ENCODE results near the gene RABL6. TPM values are rescaled to one million over a fixed set of nuclear protein-coding genes. Genes with fewer than 3 reads are reported as not detected.
A peak's percentile ranks its signal among the peaks of the same experiment; 100 is the strongest.

Gene RABL6
- polyA plus RNA-seq, 1 donor, result 62.6 TPM

- DNase-seq, result peak; percentile 69
Observed at GRCh38 chr9:136847088-136847825, 39.5 kb downstream of the RABL6 start.

- DNase-seq, result peak; percentile 85
Observed at GRCh38 chr9:136847826-136848392, 40.2 kb downstream of the RABL6 start.

- no peak for DNase-seq
Observed at GRCh38 chr9:136848393-136849037, 40.8 kb downstream of the RABL6 start.

GRCh38 chr9:136849038-136849959 lies 41.6 kb downstream of the RABL6 start, which contains the start of gene PHPT1:
TSS of gene PHPT1 (plus strand) at chr9:136849409. CDS start at chr9:136849431, 22 bp downstream.
- DNase-seq, result peak; percentile 99

GRCh38 chr9:136849960-136850865 lies 42.5 kb downstream of the RABL6 start:
- DNase-seq, result no peak

GRCh38 chr9:136850866-136851775 lies 43.4 kb downstream of the RABL6 start:
- no peak for DNase-seq

- no peak for DNase-seq
Observed at GRCh38 chr9:136851941-136852663, 44.4 kb downstream of the RABL6 start, which contains the start of gene MAMDC4. TSS of gene MAMDC4 (plus strand) at chr9:136852346. CDS start at chr9:136852417, 71 bp downstream.

- no peak for DNase-seq
Observed at GRCh38 chr9:136852664-136853595, 45.2 kb downstream of the RABL6 start.

- no peak for DNase-seq
Observed at GRCh38 chr9:136853596-136854112, 45.9 kb downstream of the RABL6 start.

GRCh38 chr9:136854113-136854841 lies 46.5 kb downstream of the RABL6 start:
- no peak for DNase-seq

GRCh38 chr9:136854842-136855460 lies 47.2 kb downstream of the RABL6 start:
- DNase-seq, result no peak

GRCh38 chr9:136855461-136856078 lies 47.8 kb downstream of the RABL6 start:
- no peak for DNase-seq

- no peak for DNase-seq
Observed at GRCh38 chr9:136856079-136856476, 48.3 kb downstream of the RABL6 start.

GRCh38 chr9:136856541-136857141 lies 48.9 kb downstream of the RABL6 start:
- no peak for DNase-seq

- DNase-seq, result no peak
Observed at GRCh38 chr9:136857166-136857565, 49.4 kb downstream of the RABL6 start.
